ENCODE measurements around the gene AGPAT3.

Gene AGPAT3

GRCh38 chr21:43943512-43944077 is 78.6 kb downstream of the AGPAT3 start:
- Histone ChIP-seq H3K4me3 (ENCODE audit: insufficient read depth in 1 of 2, low read depth in 1 of 2, low read length in 2 of 2) (no peak overlapping the region), H2BK15ac (ENCODE audit: low read depth, poor library complexity, severe bottlenecking) (no peak overlapping the region), H3K27me3 (ENCODE audit: control insufficient read depth in 1 of 2, insufficient read depth in 1 of 2, low read length in 2 of 2) (no peaks in the 10 kb centered on the region), H2AFZ (ENCODE audit: low read depth, low read length) (no peak overlapping the region), H2AK5ac (ENCODE audit: low read length, severe bottlenecking) (no peak overlapping the region), H3K27ac (ENCODE audit: low read length, poor library complexity, severe bottlenecking) (no peak overlapping the region), H2BK5ac (ENCODE audit: low read depth, low read length, poor library complexity, severe bottlenecking) (no peak overlapping the region), H2BK120ac (ENCODE audit: low read depth, low read length) (no peak overlapping the region), H3K36me3 (ENCODE audit: control insufficient read depth in 1 of 2, insufficient read depth in 2 of 2, low read depth in 1 of 2, low read length in 2 of 2) (peaks cover 0 to 52% of the 10 kb centered on the region in 2 experiments), H3K79me1 (replicated peaks; ENCODE audit: low read length, poor library complexity, severe bottlenecking) (peaks cover 69% of the 10 kb centered on the region), H3K4me1 (ENCODE audit: control insufficient read depth, insufficient read depth, low read depth, low read length) (peaks cover 16% of the 10 kb centered on the region), H3K4me2 (ENCODE audit: low read length, poor library complexity, severe bottlenecking) (no peak overlapping the region), H3K9ac (ENCODE audit: low read length) (no peak overlapping the region), H3K23ac (ENCODE audit: low read length in 2 of 2) (no peak overlapping the region), H3K9me3 (ENCODE audit: control insufficient read depth, low read length) (peaks cover under 1% of the 10 kb centered on the region), H4K91ac (ENCODE audit: low read length) (no peak overlapping the region), H3K14ac (ENCODE audit: low read length in 2 of 2) (no peak overlapping the region), H3K18ac (ENCODE audit: low read depth in 1 of 2, low read length in 2 of 2) (no peak overlapping the region), H2BK12ac (ENCODE audit: low read length in 2 of 2) (no peak overlapping the region), H4K8ac (ENCODE audit: low read length) (no peak overlapping the region), H3K4ac (ENCODE audit: low read depth in 1 of 2, low read length in 2 of 2) (no peak overlapping the region)
- DNase-seq, result no peak
- 97% methylated on average over 28 of the region's 30 CpGs for WGBS

DNA sequence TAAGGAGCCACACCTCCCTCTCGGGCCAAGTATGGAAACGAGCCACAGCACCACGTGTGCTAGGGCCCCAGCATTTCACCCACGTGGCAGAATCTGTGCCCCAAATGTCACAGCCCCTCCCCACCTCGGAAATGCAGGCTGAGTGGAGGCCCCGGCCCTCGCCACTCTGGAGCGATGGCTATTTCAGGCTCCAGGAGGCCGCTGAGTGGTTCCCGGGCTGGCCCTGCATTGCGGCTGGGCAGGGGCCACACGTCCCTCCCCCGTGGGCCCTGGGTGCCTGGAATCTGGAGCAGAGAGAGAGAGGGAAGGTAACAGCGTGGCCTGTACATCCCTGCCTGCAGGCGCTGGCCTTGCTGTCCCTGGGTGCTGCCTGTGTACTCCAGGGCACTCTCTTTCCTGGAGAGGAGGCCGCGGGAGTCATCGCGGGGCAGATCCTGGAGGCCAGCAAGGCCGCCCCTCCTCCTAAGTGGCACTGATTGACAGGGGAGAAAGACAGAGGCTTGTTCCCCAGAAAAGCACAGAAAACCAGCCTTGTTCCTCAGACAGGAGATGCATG is 79.1 kb downstream of the AGPAT3 start:
- no peak overlapping the region for H2BK5ac ChIP-seq (ENCODE audit: low read depth, low read length, poor library complexity, severe bottlenecking)
- H2BK12ac ChIP-seq (ENCODE audit: low read length in 2 of 2), result no peak overlapping the region

GRCh38 chr21:43944757-43945156 is 79.7 kb downstream of the AGPAT3 start:
- H2AK5ac ChIP-seq (ENCODE audit: low read length, severe bottlenecking), result no peak overlapping the region
- H3K79me1 ChIP-seq (replicated peaks; ENCODE audit: low read length, poor library complexity, severe bottlenecking), result peaks cover 66% of the 10 kb centered on the region
- no peak overlapping the region for H3K27ac ChIP-seq (ENCODE audit: low read length, poor library complexity, severe bottlenecking)
- no peak overlapping the region for H2BK15ac ChIP-seq (ENCODE audit: low read depth, poor library complexity, severe bottlenecking)
- H3K9me3 ChIP-seq (ENCODE audit: control insufficient read depth, low read length), result peaks cover 10% of the 10 kb centered on the region
- no peak overlapping the region for H2AFZ ChIP-seq (ENCODE audit: low read depth, low read length)
- no peak overlapping the region for H3K4ac ChIP-seq (ENCODE audit: low read depth in 1 of 2, low read length in 2 of 2)
- WGBS, result 89% methylated on average over 12 of the region's 12 CpGs
- H3K36me3 ChIP-seq (ENCODE audit: control insufficient read depth in 1 of 2, insufficient read depth in 2 of 2, low read depth in 1 of 2, low read length in 2 of 2), result peaks cover 0 to 49% of the 10 kb centered on the region in 2 experiments
- no peak overlapping the region for H4K8ac ChIP-seq (ENCODE audit: low read length)
- peaks cover 7% of the 10 kb centered on the region for H3K4me1 ChIP-seq (ENCODE audit: control insufficient read depth, insufficient read depth, low read depth, low read length)
- H3K27me3 ChIP-seq (ENCODE audit: control insufficient read depth in 1 of 2, insufficient read depth in 1 of 2, low read length in 2 of 2), result no peaks in the 10 kb centered on the region
- no peak overlapping the region for H3K14ac ChIP-seq (ENCODE audit: low read length in 2 of 2)
- no peak overlapping the region for H2BK120ac ChIP-seq (ENCODE audit: low read depth, low read length)
- no peak overlapping the region for H3K4me2 ChIP-seq (ENCODE audit: low read length, poor library complexity, severe bottlenecking)
- no peak for DNase-seq
- H2BK5ac ChIP-seq (ENCODE audit: low read depth, low read length, poor library complexity, severe bottlenecking), result no peak overlapping the region
- no peak overlapping the region for H2BK12ac ChIP-seq (ENCODE audit: low read length in 2 of 2)
- H3K23ac ChIP-seq (ENCODE audit: low read length in 2 of 2), result no peak overlapping the region
- no peak overlapping the region for H3K18ac ChIP-seq (ENCODE audit: low read depth in 1 of 2, low read length in 2 of 2)
- H3K9ac ChIP-seq (ENCODE audit: low read length), result no peak overlapping the region
- H3K4me3 ChIP-seq (ENCODE audit: insufficient read depth in 1 of 2, low read depth in 1 of 2, low read length in 2 of 2), result no peak overlapping the region
- no peak overlapping the region for H4K91ac ChIP-seq (ENCODE audit: low read length)

More for the DNA sequence above, 79.1 kb downstream of the AGPAT3 start:
- Histone ChIP-seq H3K27me3 (ENCODE audit: control insufficient read depth in 1 of 2, insufficient read depth in 1 of 2, low read length in 2 of 2) (no peaks in the 10 kb centered on the region), H3K36me3 (ENCODE audit: control insufficient read depth in 1 of 2, insufficient read depth in 2 of 2, low read depth in 1 of 2, low read length in 2 of 2) (peaks cover 0 to 52% of the 10 kb centered on the region in 2 experiments), H4K8ac (ENCODE audit: low read length) (no peak overlapping the region), H3K79me1 (replicated peaks; ENCODE audit: low read length, poor library complexity, severe bottlenecking) (peaks cover 68% of the 10 kb centered on the region), H4K91ac (ENCODE audit: low read length) (no peak overlapping the region), H3K27ac (ENCODE audit: low read length, poor library complexity, severe bottlenecking) (no peak overlapping the region), H3K14ac (ENCODE audit: low read length in 2 of 2) (no peak overlapping the region), H2AK5ac (ENCODE audit: low read length, severe bottlenecking) (no peak overlapping the region), H3K9ac (ENCODE audit: low read length) (no peak overlapping the region), H3K18ac (ENCODE audit: low read depth in 1 of 2, low read length in 2 of 2) (no peak overlapping the region), H3K23ac (ENCODE audit: low read length in 2 of 2) (no peak overlapping the region), H3K4me2 (ENCODE audit: low read length, poor library complexity, severe bottlenecking) (no peak overlapping the region), H3K4ac (ENCODE audit: low read depth in 1 of 2, low read length in 2 of 2) (no peak overlapping the region), H2AFZ (ENCODE audit: low read depth, low read length) (no peak overlapping the region), H2BK15ac (ENCODE audit: low read depth, poor library complexity, severe bottlenecking) (no peak overlapping the region), H2BK120ac (ENCODE audit: low read depth, low read length) (no peak overlapping the region), H3K9me3 (ENCODE audit: control insufficient read depth, low read length) (peaks cover 6% of the 10 kb centered on the region), H3K4me1 (ENCODE audit: control insufficient read depth, insufficient read depth, low read depth, low read length) (peaks cover 12% of the 10 kb centered on the region), H3K4me3 (ENCODE audit: insufficient read depth in 1 of 2, low read depth in 1 of 2, low read length in 2 of 2) (no peak overlapping the region)
- 91% methylated on average over 20 of the region's 20 CpGs for WGBS
- no peak for DNase-seq

- Histone ChIP-seq H3K9me3 (ENCODE audit: control insufficient read depth, low read length) (peaks cover 10% of the 10 kb centered on the region), H2BK5ac (ENCODE audit: low read depth, low read length, poor library complexity, severe bottlenecking) (no peak overlapping the region), H3K4me2 (ENCODE audit: low read length, poor library complexity, severe bottlenecking) (no peak overlapping the region), H3K18ac (ENCODE audit: low read depth in 1 of 2, low read length in 2 of 2) (no peak overlapping the region), H3K79me1 (replicated peaks; ENCODE audit: low read length, poor library complexity, severe bottlenecking) (peaks cover 57% of the 10 kb centered on the region), H2BK12ac (ENCODE audit: low read length in 2 of 2) (no peak overlapping the region), H3K14ac (ENCODE audit: low read length in 2 of 2) (no peak overlapping the region), H3K27ac (ENCODE audit: low read length, poor library complexity, severe bottlenecking) (no peak overlapping the region), H2AK5ac (ENCODE audit: low read length, severe bottlenecking) (no peak overlapping the region), H3K27me3 (ENCODE audit: control insufficient read depth in 1 of 2, insufficient read depth in 1 of 2, low read length in 2 of 2) (no peaks in the 10 kb centered on the region), H2AFZ (ENCODE audit: low read depth, low read length) (no peak overlapping the region), H4K8ac (ENCODE audit: low read length) (no peak overlapping the region), H3K4me1 (ENCODE audit: control insufficient read depth, insufficient read depth, low read depth, low read length) (peaks cover 12% of the 10 kb centered on the region), H3K36me3 (ENCODE audit: control insufficient read depth in 1 of 2, insufficient read depth in 2 of 2, low read depth in 1 of 2, low read length in 2 of 2) (peaks cover 0 to 32% of the 10 kb centered on the region in 2 experiments), H4K91ac (ENCODE audit: low read length) (no peak overlapping the region), H3K4ac (ENCODE audit: low read depth in 1 of 2, low read length in 2 of 2) (no peak overlapping the region), H2BK15ac (ENCODE audit: low read depth, poor library complexity, severe bottlenecking) (no peak overlapping the region), H3K4me3 (ENCODE audit: insufficient read depth in 1 of 2, low read depth in 1 of 2, low read length in 2 of 2) (no peak overlapping the region), H3K9ac (ENCODE audit: low read length) (no peak overlapping the region), H2BK120ac (ENCODE audit: low read depth, low read length) (no peak overlapping the region), H3K23ac (ENCODE audit: low read length in 2 of 2) (no peak overlapping the region)
- WGBS, result 98% methylated on average over 6 of the region's 6 CpGs
- no peak for DNase-seq
Observed at GRCh38 chr21:43948740-43949498, 83.9 kb downstream of the AGPAT3 start.

All from mesenchymal stem cell (in vitro differentiated cells and primary cell).